Endothelial cell of umbilical vein (primary cell): ENCODE data around the gene VSIR. TPM values are rescaled to one million over a fixed set of nuclear protein-coding genes. Genes with fewer than 3 reads are reported as not detected.

Experiments
- BruUV-seq: library from RNA; stranded (reverse); fragments of 400-500 nt; replicated peaks from 2 replicates; lab custom pipeline; 2021; lab: Mats Ljungman, UMichigan
- CTCF ChIA-PET: fragments of 300-600, 350-600 bp; sonication (Branson Sonifier 250); formaldehyde crosslinking; loops from one replicate; lab custom pipeline; 2021; ENCODE audit warnings: antibody characterized with exemption, inconsistent platforms; lab: Charles Lee
- POLR2A ChIA-PET: fragments of 300-600, 350-600 bp; sonication (Branson Sonifier 250); formaldehyde crosslinking; loops from one replicate; lab custom pipeline; 2021; ENCODE audit warnings: antibody characterized with exemption, inconsistent platforms; lab: Charles Lee
- DNase-seq: peaks from one replicate; pipeline ENCODE4 v3.0.0-alpha.2; 2011; ENCODE audit warnings: low read depth, low spot score
- FAIRE-seq: peaks from 2 replicates; lab custom pipeline; 2011; peaks lifted over from hg19 to GRCh38; lab: Jason Lieb, UNC
- H2AFZ ChIP-seq: 2 replicates; pipeline ENCODE4 v1.6.0; 2012; ENCODE audit warnings: low read depth, low read length, control low read depth, inconsistent platforms
- H3K27ac ChIP-seq: 2 replicates; pipeline ENCODE4 v1.5.1; 2011; ENCODE audit warnings: low read depth, mild to moderate bottlenecking, control low read depth, low read length, moderate library complexity; ENCODE audit not compliant: insufficient read depth
- H3K27me3 ChIP-seq, 2 experiments: 2 replicates each; pipeline versions ENCODE4 v1.6.0 to v1.6.1; 2011; ENCODE audit warnings: low read length in 2 of 2, mixed read lengths in 1 of 2; ENCODE audit not compliant: control insufficient read depth in 2 of 2, insufficient read depth in 2 of 2
- H3K36me3 ChIP-seq, 2 experiments: 2 replicates in 1 of 2; 3 replicates in 1 of 2; pipeline ENCODE4 v1.5.1; 2011; ENCODE audit warnings: low read length in 2 of 2, mild to moderate bottlenecking in 1 of 2, moderate library complexity in 1 of 2; ENCODE audit not compliant: control insufficient read depth in 2 of 2, insufficient read depth in 2 of 2; ENCODE audit errors: extremely low read depth in 1 of 2
- H3K4me1 ChIP-seq: 3 replicates; pipeline ENCODE4 v1.5.1; 2011; ENCODE audit warnings: mild to moderate bottlenecking, low read length; ENCODE audit not compliant: control insufficient read depth, insufficient read depth; ENCODE audit errors: extremely low read depth
- H3K4me2 ChIP-seq: 2 replicates; pipeline ENCODE4 v1.6.1; 2011; ENCODE audit warnings: low read length, control low read depth, mixed read lengths; ENCODE audit not compliant: insufficient read depth
- H3K4me3 ChIP-seq, 3 experiments: fragments of 200-600 bp in 1 of 3; sonication (generic), shearing (Covaris generic) in 1 of 3; replicated peaks in 1 of 3; 2 replicates each; pipeline ENCODE4 v1.5.1; 2011 to 2016; ENCODE audit warnings: control low read depth in 3 of 3, low read length in 3 of 3, mild to moderate bottlenecking in 2 of 3, inconsistent platforms in 1 of 3, low read depth in 1 of 3, moderate library complexity in 1 of 3; ENCODE audit not compliant: insufficient read depth in 1 of 3
- H3K79me2 ChIP-seq: 2 replicates; pipeline ENCODE4 v1.6.0; 2012; ENCODE audit warnings: low read length, inconsistent platforms; ENCODE audit not compliant: control insufficient read depth, insufficient read depth
- H3K9ac ChIP-seq: replicated peaks from 2 replicates; pipeline ENCODE3; 2011; ENCODE audit warnings: low read length, control low read depth; ENCODE audit not compliant: insufficient read depth; ENCODE audit errors: extremely low read depth
- H3K9me1 ChIP-seq: replicated peaks from 3 replicates; pipeline ENCODE4 v1.6.0; 2011; ENCODE audit warnings: mild to moderate bottlenecking, low read length; ENCODE audit not compliant: control insufficient read depth, insufficient read depth; ENCODE audit errors: extremely low read depth
- H3K9me3 ChIP-seq: replicated peaks from 2 replicates; pipeline ENCODE4 v1.5.1; 2012; ENCODE audit warnings: low read length, inconsistent platforms; ENCODE audit not compliant: control insufficient read depth, insufficient read depth
- H4K20me1 ChIP-seq: replicated peaks from 2 replicates; pipeline ENCODE3; 2011; ENCODE audit warnings: mild to moderate bottlenecking, low read length; ENCODE audit not compliant: control insufficient read depth, insufficient read depth; ENCODE audit errors: extremely low read depth
- EZH2 ChIP-seq: IDR thresholded peaks from 2 replicates; pipeline ENCODE4 v1.6.1; 2012; ENCODE audit warnings: borderline replicate concordance, low read depth, mild to moderate bottlenecking, moderate library complexity, low read length, inconsistent platforms; ENCODE audit not compliant: severe bottlenecking
- FOS ChIP-seq: IDR thresholded peaks from 2 replicates; pipeline ENCODE4 v1.6.1; 2011; ENCODE audit warnings: mild to moderate bottlenecking, low read length, moderate library complexity, borderline replicate concordance; ENCODE audit not compliant: insufficient read depth
- GATA2 ChIP-seq: IDR thresholded peaks from 2 replicates; pipeline ENCODE4 v1.7.0; 2011; ENCODE audit warnings: low read depth, mild to moderate bottlenecking, moderate library complexity, mixed read lengths, low read length; ENCODE audit not compliant: insufficient read length, insufficient read depth
- JUN ChIP-seq: IDR thresholded peaks from 2 replicates; pipeline ENCODE4 v1.6.1; 2011; ENCODE audit warnings: borderline replicate concordance, low read depth; ENCODE audit not compliant: insufficient read length, insufficient read depth
- MAX ChIP-seq: IDR thresholded peaks from 2 replicates; pipeline ENCODE4 v1.6.1; 2011; ENCODE audit not compliant: insufficient read depth, insufficient read length
- MYC ChIP-seq: IDR thresholded peaks from one replicate; pipeline ENCODE4 v1.6.1; 2011; ENCODE audit warnings: mild to moderate bottlenecking, low read depth, low read length
- POLR2A ChIP-seq: IDR thresholded peaks from 2 replicates; pipeline ENCODE4 v1.6.1; 2012; ENCODE audit warnings: low read depth, mild to moderate bottlenecking, control low read depth, low read length
- dilution Hi-C: fragments of 300-500 bp; cut with MboI; formaldehyde crosslinking; loops from one replicate; pipeline ENCODE4 v1.15.0; 2019; ENCODE audit warnings: low sequenced_read_pairs; ENCODE audit not compliant: extremely low pct_ligation_motif_present
- intact Hi-C: fragments of 100-400 bp; cut with micrococcal nuclease; formaldehyde crosslinking; loops from one replicate; pipeline ENCODE4 v1.10.0; 2022
- polyA plus RNA-seq, 4 experiments: library from polyadenylated mRNA; depleted of rRNA in 3 of 4; stranded (reverse) in 3 of 4; unstranded in 1 of 4; fragments of >200 nt; gene quantifications; 2 replicates each; pipeline versions ENCODE4 v1.2.1 to v1.2.3, GENCODE V29; 2011 to 2012; ENCODE audit warnings: missing spikeins in 1 of 4
- total RNA-seq: library from RNA; stranded (reverse); gene quantifications from 2 replicates; pipeline ENCODE4 v1.2.3, GENCODE V29; 2021
- TF ChIP-seq, protein P1 (sequence below), 2 donors: IDR thresholded peaks; 1 replicate in 1 of 2; 2 replicates in 1 of 2; pipeline ENCODE4 v1.5.1; 2011; ENCODE audit warnings: low read length in 2 of 2, mild to moderate bottlenecking in 2 of 2, moderate library complexity in 2 of 2, control low read depth in 1 of 2, inconsistent platforms in 1 of 2, low read depth in 1 of 2; ENCODE audit not compliant: insufficient read depth in 1 of 2; ENCODE audit errors: extremely low read depth in 1 of 2

VSIR gene
- total and polyA plus RNA-seq, 2 donors (not counting 3 experiments of a cell fraction or from before 2014, with no cell fraction given) = 4.9 to 6.3 TPM

- no peak overlapping the region for H3K4me3 ChIP-seq
- H3K9me1 ChIP-seq = no peaks in the 10 kb centered on the region
- no peaks in the 10 kb centered on the region for H3K36me3 ChIP-seq
- no peak overlapping the region for H3K27ac ChIP-seq
- no peaks in the 10 kb centered on the region for H3K79me2 ChIP-seq
- POLR2A ChIA-PET = no interaction called here
- H3K4me1 ChIP-seq = no peaks in the 10 kb centered on the region
- no peak overlapping the region for H3K9ac ChIP-seq
- no peaks in the 10 kb centered on the region for H3K9me3 ChIP-seq
- no peaks in the 10 kb centered on the region for H4K20me1 ChIP-seq
- H3K27me3 ChIP-seq = no peaks in the 10 kb centered on the region
- no TSS peak for BruUV-seq
- no peak overlapping the region for H2AFZ ChIP-seq
- no peak for FAIRE-seq
- DNase-seq = no peak
- CTCF ChIA-PET = no interaction called here
- dilution Hi-C loops = no loop called here
- intact Hi-C loops = no loop called here
- H3K4me2 ChIP-seq = no peak overlapping the region
- TF ChIP-seq GATA2 = no peak
- TF ChIP-seq POLR2A = no peak
- no peak for TF ChIP-seq MYC
- TF ChIP-seq EZH2 = no peak
- TF ChIP-seq, protein P1, sequence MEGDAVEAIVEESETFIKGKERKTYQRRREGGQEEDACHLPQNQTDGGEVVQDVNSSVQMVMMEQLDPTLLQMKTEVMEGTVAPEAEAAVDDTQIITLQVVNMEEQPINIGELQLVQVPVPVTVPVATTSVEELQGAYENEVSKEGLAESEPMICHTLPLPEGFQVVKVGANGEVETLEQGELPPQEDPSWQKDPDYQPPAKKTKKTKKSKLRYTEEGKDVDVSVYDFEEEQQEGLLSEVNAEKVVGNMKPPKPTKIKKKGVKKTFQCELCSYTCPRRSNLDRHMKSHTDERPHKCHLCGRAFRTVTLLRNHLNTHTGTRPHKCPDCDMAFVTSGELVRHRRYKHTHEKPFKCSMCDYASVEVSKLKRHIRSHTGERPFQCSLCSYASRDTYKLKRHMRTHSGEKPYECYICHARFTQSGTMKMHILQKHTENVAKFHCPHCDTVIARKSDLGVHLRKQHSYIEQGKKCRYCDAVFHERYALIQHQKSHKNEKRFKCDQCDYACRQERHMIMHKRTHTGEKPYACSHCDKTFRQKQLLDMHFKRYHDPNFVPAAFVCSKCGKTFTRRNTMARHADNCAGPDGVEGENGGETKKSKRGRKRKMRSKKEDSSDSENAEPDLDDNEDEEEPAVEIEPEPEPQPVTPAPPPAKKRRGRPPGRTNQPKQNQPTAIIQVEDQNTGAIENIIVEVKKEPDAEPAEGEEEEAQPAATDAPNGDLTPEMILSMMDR (IDR thresholded peaks at IDR 0.05; ENCODE audit: extremely low read depth in 1 of 2, insufficient read depth in 1 of 2, low read depth in 1 of 2, low read length in 2 of 2) = no peak
- TF ChIP-seq JUN = no peak
- TF ChIP-seq FOS = no peak
- no peak for TF ChIP-seq MAX
Measured at GRCh38 chr10:71741029-71741428, 32.3 kb downstream of the VSIR start.
